Esophagus muscularis mucosa (tissue), 4 donors: Measurements from ENCODE around the gene SCN8A. TPM values are rescaled to one million over a fixed set of nuclear protein-coding genes. Genes with fewer than 3 reads are reported as not detected.

Experiments
- DNase-seq: peaks from one replicate; pipeline ENCODE4 v3.0.0-alpha.2; 2017; ENCODE audit errors: extremely low spot score
- H3K27ac ChIP-seq, 4 donors: fragments of 200-600 bp; sonication (generic); replicated peaks in 1 of 4; 1 replicate in 3 of 4; 2 replicates in 1 of 4; pipeline ENCODE4 v1.5.1; 2016 to 2019; ENCODE audit warnings: mild to moderate bottlenecking in 1 of 4
- H3K27me3 ChIP-seq, 4 donors: fragments of 200-600 bp; sonication (generic); one replicate each; pipeline versions ENCODE4 v1.5.1 to v1.6.0; 2016 to 2019
- H3K36me3 ChIP-seq, 4 donors: fragments of 200-600 bp; sonication (generic); one replicate each; pipeline ENCODE4 v1.5.1; 2016 to 2019
- H3K4me1 ChIP-seq, 4 donors: fragments of 200-600 bp; sonication (generic); one replicate each; pipeline ENCODE4 v1.5.1; 2016 to 2019
- H3K4me3 ChIP-seq, 4 donors: fragments of 200-600 bp; sonication (generic); 1 replicate in 2 of 4; 2 replicates in 2 of 4; pipeline ENCODE4 v1.5.1; 2016 to 2019; ENCODE audit warnings: mild to moderate bottlenecking in 4 of 4, moderate library complexity in 1 of 4
- H3K9me3 ChIP-seq, 4 donors: fragments of 200-600 bp; sonication (generic); 1 replicate in 3 of 4; 2 replicates in 1 of 4; pipeline ENCODE4 v1.5.1; 2016 to 2019
- CTCF ChIP-seq, 3 experiments: fragments of 200-600 bp in 2 of 3; fragments of 450-650 bp in 1 of 3; sonication (generic) in 2 of 3; IDR thresholded peaks; one replicate each; pipeline ENCODE4 v1.5.1; 2017 to 2019; ENCODE audit warnings: antibody characterized with exemption in 3 of 3, mild to moderate bottlenecking in 2 of 3, moderate library complexity in 1 of 3
- EP300 ChIP-seq: sonication (generic); formaldehyde crosslinking; IDR thresholded peaks from one replicate; pipeline ENCODE4 v1.6.1; 2017; ENCODE audit warnings: antibody characterized with exemption
- POLR2A ChIP-seq: fragments of 450-650 bp; IDR thresholded peaks from one replicate; pipeline ENCODE4 v1.6.1; 2017; ENCODE audit warnings: antibody characterized with exemption, moderate library complexity, mild to moderate bottlenecking, low read depth
- POLR2AphosphoS5 ChIP-seq, 2 donors: sonication (generic); formaldehyde crosslinking; IDR thresholded peaks; one replicate each; pipeline ENCODE4 v1.6.1; 2017; ENCODE audit warnings: antibody characterized with exemption in 2 of 2
- WGBS: methylation state at CpG from one replicate; pipeline ENCODE4 v1.1.5; 2018; 5-methylcytosine and 5-hydroxymethylcytosine counted together
- intact Hi-C: fragments of 100-400 bp; cut with DNase I; formaldehyde crosslinking; loops from one replicate; pipeline ENCODE4 v1.15.1; 2023
- total RNA-seq, 4 donors: library from RNA; depleted of rRNA; stranded (reverse); fragments of >200 nt; gene quantifications; one replicate each; pipeline versions ENCODE4 v1.1.0 to v1.2.1, GENCODE V29; 2016

SCN8A gene
- total RNA-seq, 4 donors from 2014 or later: 0.26 to 0.42 (median 0.31) TPM

- intact Hi-C loops: no loop called here
- no peaks in the 10 kb centered on the region for H3K27me3 ChIP-seq
- no peak overlapping the region for H3K27ac ChIP-seq
- DNase-seq: no peak
- no peaks in the 10 kb centered on the region for H3K36me3 ChIP-seq
- H3K4me1 ChIP-seq: peaks cover 5 to 12% (median 6%) of the 10 kb centered on the region in 4 donors
- TF ChIP-seq EP300: no peak
- no peak for TF ChIP-seq POLR2AphosphoS5 (IDR thresholded peaks at IDR 0.05)
- no peak for TF ChIP-seq CTCF (IDR thresholded peaks at IDR 0.05)
- no peak for TF ChIP-seq POLR2A
- no peaks in the 10 kb centered on the region for H3K9me3 ChIP-seq
- no peak overlapping the region for H3K4me3 ChIP-seq
- 89% methylated on average over 5 of the region's 5 CpGs for WGBS
These were observed 96.1 kb downstream of the SCN8A start for GRCh38 chr12:51687177-51687576.

GRCh38 chr12:51687614-51688013 lies 96.6 kb downstream of the SCN8A start:
- Histone ChIP-seq H3K27me3 (no peaks in the 10 kb centered on the region), H3K4me3 (no peak overlapping the region), H3K4me1 (peaks cover 5 to 12% (median 7%) of the 10 kb centered on the region in 4 donors), H3K9me3 (no peaks in the 10 kb centered on the region), H3K36me3 (no peaks in the 10 kb centered on the region), H3K27ac (no peak overlapping the region)
- intact Hi-C loops: no loop called here
- WGBS: 85% methylated on average over 3 of the region's 3 CpGs
- TF ChIP-seq CTCF (IDR thresholded peaks at IDR 0.05) (no peak), POLR2AphosphoS5 (IDR thresholded peaks at IDR 0.05) (no peak), POLR2A (no peak), EP300 (no peak)
- no peak for DNase-seq

- intact Hi-C loops: no loop called here
- Histone ChIP-seq H3K9me3 (no peaks in the 10 kb centered on the region), H3K36me3 (no peaks in the 10 kb centered on the region), H3K27me3 (no peaks in the 10 kb centered on the region), H3K4me3 (no peak overlapping the region), H3K4me1 (peaks cover 0 to 6% (median 0%) of the 10 kb centered on the region in 4 donors), H3K27ac (no peak overlapping the region)
- WGBS: 97% methylated on average over 4 of the region's 4 CpGs
- no peak for DNase-seq
- TF ChIP-seq POLR2A (no peak), CTCF (IDR thresholded peaks at IDR 0.05) (no peak), EP300 (no peak), POLR2AphosphoS5 (IDR thresholded peaks at IDR 0.05) (no peak)
These were observed 99.0 kb downstream of the SCN8A start for GRCh38 chr12:51689983-51690382.

DNA sequence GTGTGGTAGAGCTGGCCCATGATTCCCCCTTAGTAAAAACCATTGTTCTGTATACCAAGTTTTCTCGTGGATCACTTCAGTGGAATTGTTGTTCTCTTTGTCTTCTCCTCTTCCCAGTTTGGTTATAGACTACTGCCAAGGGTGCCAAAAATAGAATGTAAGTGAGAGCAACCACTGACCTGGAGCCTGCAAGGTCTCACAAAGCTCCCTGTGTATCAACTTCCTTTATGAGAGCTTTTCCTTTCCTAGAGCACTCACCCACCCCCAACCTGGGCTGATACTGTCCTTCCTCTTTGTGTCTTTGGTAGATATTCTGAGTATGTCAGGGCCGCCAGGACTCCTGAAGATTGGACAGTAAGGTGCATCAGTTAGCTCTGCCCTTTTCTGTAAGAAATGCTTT lies 101.0 kb downstream of the SCN8A start:
- H3K36me3 ChIP-seq: no peaks in the 10 kb centered on the region
- H3K9me3 ChIP-seq: no peaks in the 10 kb centered on the region
- WGBS: 72% methylated on average over 2 of the region's 2 CpGs
- H3K27ac ChIP-seq: no peak overlapping the region
- DNase-seq: no peak
- peaks cover 0 to 6% (median 0%) of the 10 kb centered on the region in 4 donors for H3K4me1 ChIP-seq
- intact Hi-C loops: no loop called here
- no peaks in the 10 kb centered on the region for H3K27me3 ChIP-seq
- H3K4me3 ChIP-seq: no peak overlapping the region
- TF ChIP-seq POLR2AphosphoS5 (IDR thresholded peaks at IDR 0.05) (no peak), POLR2A (no peak), EP300 (no peak), CTCF (IDR thresholded peaks at IDR 0.05) (no peak)

GRCh38 chr12:51693569-51693968 lies 102.5 kb downstream of the SCN8A start:
- peaks cover 0 to 6% (median 0%) of the 10 kb centered on the region in 4 donors for H3K4me1 ChIP-seq
- no peak overlapping the region for H3K4me3 ChIP-seq
- WGBS: 89% methylated on average over 4 of the region's 4 CpGs
- no peaks in the 10 kb centered on the region for H3K9me3 ChIP-seq
- intact Hi-C loops: no loop called here
- TF ChIP-seq POLR2A (no peak), POLR2AphosphoS5 (IDR thresholded peaks at IDR 0.05) (no peak), CTCF (IDR thresholded peaks at IDR 0.05) (no peak), EP300 (no peak)
- H3K27me3 ChIP-seq: no peaks in the 10 kb centered on the region
- H3K36me3 ChIP-seq: no peaks in the 10 kb centered on the region
- H3K27ac ChIP-seq: no peak overlapping the region
- no peak for DNase-seq
